Raji (cell line): Measurements from ENCODE around the gene SLC9A9.

Experiments
- POLR2A ChIP-seq: IDR thresholded peaks from 2 replicates; pipeline ENCODE4 v1.6.1; 2011; ENCODE audit warnings: low read depth, low read length, control low read depth; ENCODE audit not compliant: insufficient read depth

SLC9A9 gene

GRCh38 chr3:143565951-143566350 lies 282.3 kb downstream of the SLC9A9 start:
- TF ChIP-seq POLR2A = no peak

- TF ChIP-seq POLR2A = no peak
These were observed 284.5 kb downstream of the SLC9A9 start for GRCh38 chr3:143563786-143564185.

GRCh38 chr3:143562789-143563188 lies 285.5 kb downstream of the SLC9A9 start:
- TF ChIP-seq POLR2A = no peak

GRCh38 chr3:143559296-143559695 lies 289.0 kb downstream of the SLC9A9 start:
- TF ChIP-seq POLR2A = no peak

GRCh38 chr3:143552851-143553250 lies 295.4 kb downstream of the SLC9A9 start:
- no peak for TF ChIP-seq POLR2A

- no peak for TF ChIP-seq POLR2A
These were observed 296.5 kb downstream of the SLC9A9 start for GRCh38 chr3:143551761-143552160.

- TF ChIP-seq POLR2A = no peak
These were observed 299.3 kb downstream of the SLC9A9 start for GRCh38 chr3:143548861-143549497.

GRCh38 chr3:143548393-143548792 lies 299.9 kb downstream of the SLC9A9 start:
- TF ChIP-seq POLR2A = no peak

- no peak for TF ChIP-seq POLR2A
These were observed 309.7 kb downstream of the SLC9A9 start for GRCh38 chr3:143538577-143538981.

GRCh38 chr3:143538061-143538460 lies 310.2 kb downstream of the SLC9A9 start:
- no peak for TF ChIP-seq POLR2A

- TF ChIP-seq POLR2A = no peak
These were observed 311.3 kb downstream of the SLC9A9 start for GRCh38 chr3:143536817-143537535.

- TF ChIP-seq POLR2A = no peak
These were observed 312.1 kb downstream of the SLC9A9 start for GRCh38 chr3:143535994-143536784.

- no peak for TF ChIP-seq POLR2A
These were observed 314.9 kb downstream of the SLC9A9 start for GRCh38 chr3:143533391-143533790.

- no peak for TF ChIP-seq POLR2A
These were observed 316.2 kb downstream of the SLC9A9 start for GRCh38 chr3:143532091-143532490.

GRCh38 chr3:143531101-143531500 lies 317.2 kb downstream of the SLC9A9 start:
- no peak for TF ChIP-seq POLR2A

- TF ChIP-seq POLR2A = no peak
These were observed 318.5 kb downstream of the SLC9A9 start for GRCh38 chr3:143529798-143530197.
